ENCODE results near the gene NMT1.

NMT1 gene

DNA sequence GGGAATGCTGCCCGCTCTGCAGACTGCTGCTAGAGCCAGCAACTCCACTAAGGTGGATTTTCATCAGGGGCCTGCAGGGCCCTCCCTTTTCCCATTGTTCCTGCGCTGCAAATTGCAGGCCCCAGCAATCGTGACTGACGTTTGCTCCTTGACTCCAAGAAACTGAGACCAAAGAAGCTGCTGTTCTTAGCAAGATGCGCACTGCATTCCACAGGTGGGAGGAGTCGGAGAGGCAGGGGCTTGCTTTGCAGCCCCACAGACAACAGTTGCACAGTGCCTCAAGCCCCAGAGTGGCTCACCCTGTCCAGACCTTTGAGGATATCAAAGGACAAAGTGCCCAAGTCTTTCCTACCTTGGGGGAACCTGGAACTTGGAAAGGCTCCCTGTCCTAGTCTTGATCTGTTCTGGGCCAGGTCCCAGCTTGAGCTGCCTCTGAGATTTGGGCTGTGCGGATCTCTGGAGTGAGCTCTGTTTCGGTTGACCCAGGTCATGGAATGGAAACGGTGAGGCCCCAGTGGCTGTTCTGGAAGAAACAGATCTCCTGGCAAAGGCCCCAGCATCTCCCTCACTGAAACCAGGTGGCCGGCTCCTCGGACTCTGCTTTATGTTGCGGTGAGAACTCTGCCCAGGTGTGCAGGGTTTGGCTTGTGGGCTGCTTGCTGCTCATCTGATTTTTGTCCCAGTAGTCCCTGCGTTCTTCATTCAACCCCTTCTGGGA is 46.3 kb downstream of the NMT1 start:
- TF ChIP-seq, protein P1, sequence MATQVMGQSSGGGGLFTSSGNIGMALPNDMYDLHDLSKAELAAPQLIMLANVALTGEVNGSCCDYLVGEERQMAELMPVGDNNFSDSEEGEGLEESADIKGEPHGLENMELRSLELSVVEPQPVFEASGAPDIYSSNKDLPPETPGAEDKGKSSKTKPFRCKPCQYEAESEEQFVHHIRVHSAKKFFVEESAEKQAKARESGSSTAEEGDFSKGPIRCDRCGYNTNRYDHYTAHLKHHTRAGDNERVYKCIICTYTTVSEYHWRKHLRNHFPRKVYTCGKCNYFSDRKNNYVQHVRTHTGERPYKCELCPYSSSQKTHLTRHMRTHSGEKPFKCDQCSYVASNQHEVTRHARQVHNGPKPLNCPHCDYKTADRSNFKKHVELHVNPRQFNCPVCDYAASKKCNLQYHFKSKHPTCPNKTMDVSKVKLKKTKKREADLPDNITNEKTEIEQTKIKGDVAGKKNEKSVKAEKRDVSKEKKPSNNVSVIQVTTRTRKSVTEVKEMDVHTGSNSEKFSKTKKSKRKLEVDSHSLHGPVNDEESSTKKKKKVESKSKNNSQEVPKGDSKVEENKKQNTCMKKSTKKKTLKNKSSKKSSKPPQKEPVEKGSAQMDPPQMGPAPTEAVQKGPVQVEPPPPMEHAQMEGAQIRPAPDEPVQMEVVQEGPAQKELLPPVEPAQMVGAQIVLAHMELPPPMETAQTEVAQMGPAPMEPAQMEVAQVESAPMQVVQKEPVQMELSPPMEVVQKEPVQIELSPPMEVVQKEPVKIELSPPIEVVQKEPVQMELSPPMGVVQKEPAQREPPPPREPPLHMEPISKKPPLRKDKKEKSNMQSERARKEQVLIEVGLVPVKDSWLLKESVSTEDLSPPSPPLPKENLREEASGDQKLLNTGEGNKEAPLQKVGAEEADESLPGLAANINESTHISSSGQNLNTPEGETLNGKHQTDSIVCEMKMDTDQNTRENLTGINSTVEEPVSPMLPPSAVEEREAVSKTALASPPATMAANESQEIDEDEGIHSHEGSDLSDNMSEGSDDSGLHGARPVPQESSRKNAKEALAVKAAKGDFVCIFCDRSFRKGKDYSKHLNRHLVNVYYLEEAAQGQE (IDR thresholded peaks at IDR 0.05; ENCODE audit: insufficient read depth in 1 of 2, low read depth in 2 of 2, low read length in 2 of 2): no peak

DNA sequence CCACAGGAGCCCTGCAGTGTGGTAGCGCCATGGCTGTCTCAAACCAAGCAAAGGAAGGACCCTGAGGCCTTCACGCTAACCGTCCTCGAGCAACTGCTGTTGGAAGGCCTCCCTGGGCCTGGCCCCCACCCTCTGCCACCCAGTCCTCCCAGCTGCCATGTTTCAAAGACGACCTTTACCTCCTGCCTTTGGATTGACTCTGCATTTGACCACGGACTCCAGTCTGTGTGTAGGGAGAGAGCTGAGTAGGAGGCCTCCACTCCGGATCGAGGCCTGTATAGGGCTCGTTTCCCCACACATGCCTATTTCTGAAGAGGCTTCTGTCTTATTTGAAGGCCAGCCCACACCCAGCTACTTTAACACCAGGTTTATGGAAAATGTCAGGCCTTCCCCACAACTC is 46.9 kb downstream of the NMT1 start:
- no peak for TF ChIP-seq FOXP2 (optimal IDR thresholded peaks at IDR 0.05; ENCODE audit: borderline replicate concordance, extremely low read depth, extremely low read length, insufficient read depth)
- TF ChIP-seq SIN3A (IDR thresholded peaks at IDR 0.05; ENCODE audit: borderline replicate concordance, insufficient read depth, low read length): no peak
- no peak for TF ChIP-seq POLR2AphosphoS5 (IDR thresholded peaks at IDR 0.05; ENCODE audit: low read depth, low read length)
- no peak for TF ChIP-seq TAF1 (IDR thresholded peaks at IDR 0.05; ENCODE audit: borderline replicate concordance, insufficient read depth, low read length)
- TF ChIP-seq, protein P1 (IDR thresholded peaks at IDR 0.05; ENCODE audit: insufficient read depth in 1 of 2, low read depth in 2 of 2, low read length in 2 of 2): no peak

DNA sequence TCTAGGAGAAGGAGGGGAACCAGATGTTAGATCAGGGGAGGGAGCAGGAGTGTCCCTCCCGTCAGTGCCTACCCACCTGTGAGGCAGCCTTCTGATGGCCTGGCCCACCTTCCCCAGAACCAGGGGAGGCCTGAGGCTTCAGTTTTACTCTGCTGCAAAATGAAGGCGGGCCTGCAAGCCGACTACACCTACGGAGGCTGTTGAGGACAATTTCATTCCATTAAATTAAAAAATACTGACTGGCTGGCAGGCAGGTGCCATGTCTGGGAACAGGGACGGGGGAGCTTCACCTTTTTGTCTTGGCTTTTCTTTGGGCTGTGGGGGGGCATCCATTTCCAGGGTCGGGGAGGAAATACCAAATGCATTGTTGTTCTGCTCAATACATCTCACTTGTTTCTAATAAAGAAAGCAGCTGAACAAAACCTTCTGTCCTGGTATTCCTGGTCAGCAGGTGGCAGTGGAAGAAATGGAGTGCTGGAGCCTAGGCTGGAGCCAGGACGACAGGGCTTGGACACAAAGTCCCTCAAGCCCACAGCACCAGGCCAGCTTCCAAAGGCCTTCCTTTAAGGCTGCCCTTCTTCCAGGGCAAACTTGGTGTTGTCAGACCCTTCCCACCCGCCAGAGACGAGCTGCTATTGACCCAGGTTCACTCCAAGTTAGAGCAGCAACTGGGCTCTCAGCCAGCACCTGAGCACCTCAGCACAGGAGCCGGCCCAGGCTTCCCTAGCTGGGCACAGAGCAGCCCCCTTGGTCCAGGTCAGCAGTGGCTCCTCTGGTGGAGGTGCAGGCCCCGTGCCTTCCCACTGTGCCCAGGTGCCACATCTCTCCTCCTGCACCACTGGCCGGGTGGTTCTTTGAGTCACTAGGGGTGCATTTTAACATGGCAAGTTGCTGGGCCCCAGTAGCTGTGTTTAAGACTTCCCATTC is 47.7 kb downstream of the NMT1 start:
- no peak for TF ChIP-seq TAF1 (IDR thresholded peaks at IDR 0.05; ENCODE audit: borderline replicate concordance, insufficient read depth, low read length)
- no peak for TF ChIP-seq POLR2AphosphoS5 (IDR thresholded peaks at IDR 0.05; ENCODE audit: low read depth, low read length)
- TF ChIP-seq FOXP2 (optimal IDR thresholded peaks at IDR 0.05; ENCODE audit: borderline replicate concordance, extremely low read depth, extremely low read length, insufficient read depth): no peak

DNA sequence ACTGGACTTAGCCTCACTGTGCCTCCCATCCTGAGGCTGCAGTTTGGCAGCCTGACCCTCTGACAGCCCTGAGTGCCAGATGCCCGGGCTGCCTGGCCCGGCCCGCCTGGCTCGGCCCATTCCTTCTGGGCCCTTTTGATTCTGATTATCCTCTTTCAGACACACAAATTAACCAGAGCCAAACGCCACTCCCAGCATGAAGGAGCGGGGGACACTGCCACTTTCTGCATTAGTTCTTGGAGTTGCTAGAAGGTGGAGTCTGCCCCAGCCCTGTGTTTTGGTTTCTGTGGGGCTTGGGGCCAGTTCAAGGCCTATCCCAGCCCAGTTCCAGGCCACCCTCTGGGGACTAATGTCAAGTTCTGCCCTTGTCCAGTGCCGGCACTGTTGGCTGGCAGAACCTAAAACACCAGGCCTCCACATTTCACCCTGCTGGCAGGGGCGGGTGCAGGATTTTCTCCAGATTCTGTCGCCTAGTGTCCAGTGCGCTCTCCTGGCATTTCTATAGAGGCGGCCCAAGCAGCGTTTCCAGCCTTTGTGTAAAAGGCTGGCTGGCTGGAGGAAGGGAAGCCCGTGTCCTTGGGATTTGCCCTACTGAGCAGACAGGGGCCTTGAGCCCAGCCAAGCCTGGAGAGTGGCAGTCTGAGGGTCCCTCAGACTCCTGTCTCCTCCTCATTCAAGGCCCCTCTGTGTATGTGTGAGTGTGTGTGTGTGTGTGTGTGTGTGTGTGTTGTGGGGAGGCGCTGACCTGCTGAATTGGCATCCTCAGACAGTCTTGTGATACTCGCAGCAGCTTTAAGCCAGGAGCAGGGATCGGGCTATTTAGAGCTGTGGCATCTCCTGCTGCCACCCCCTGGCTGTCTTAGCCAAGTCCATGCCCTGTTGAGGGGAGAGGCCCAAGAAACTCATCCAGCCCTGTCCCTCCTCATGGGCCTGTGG is 49.8 kb downstream of the NMT1 start:
- TF ChIP-seq TAF1 (IDR thresholded peaks at IDR 0.05; ENCODE audit: borderline replicate concordance, insufficient read depth, low read length): no peak
- no peak for TF ChIP-seq FOXP2 (optimal IDR thresholded peaks at IDR 0.05; ENCODE audit: borderline replicate concordance, extremely low read depth, extremely low read length, insufficient read depth)
- no peak for TF ChIP-seq POLR2AphosphoS5 (IDR thresholded peaks at IDR 0.05; ENCODE audit: low read depth, low read length)
- no peak for TF ChIP-seq SIN3A (IDR thresholded peaks at IDR 0.05; ENCODE audit: borderline replicate concordance, insufficient read depth, low read length)
- TF ChIP-seq, protein P1 (IDR thresholded peaks at IDR 0.05; ENCODE audit: insufficient read depth in 1 of 2, low read depth in 2 of 2, low read length in 2 of 2): no peak

DNA sequence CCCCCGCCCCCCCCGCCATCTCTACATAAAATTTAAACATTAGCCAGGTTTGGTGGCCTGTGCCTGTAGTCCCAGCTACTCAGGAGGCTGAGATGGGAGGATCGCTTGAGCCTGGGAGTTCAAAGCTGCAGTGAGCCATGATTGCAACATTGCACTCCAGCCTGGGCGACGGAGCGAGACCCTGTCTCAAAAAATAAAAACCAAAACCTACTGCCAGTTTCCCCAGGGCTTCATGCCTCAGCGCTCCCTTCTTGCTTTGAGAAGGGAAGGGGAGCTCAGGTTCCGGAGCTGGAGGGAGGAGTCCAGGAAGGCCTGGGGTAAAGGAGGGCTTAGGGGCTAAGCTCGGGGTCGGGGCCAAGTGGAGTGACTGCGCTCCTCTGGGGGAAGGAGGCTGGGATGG is 50.7 kb downstream of the NMT1 start:
- TF ChIP-seq POLR2AphosphoS5 (IDR thresholded peaks at IDR 0.05; ENCODE audit: low read depth, low read length): no peak
- no peak for TF ChIP-seq FOXP2 (optimal IDR thresholded peaks at IDR 0.05; ENCODE audit: borderline replicate concordance, extremely low read depth, extremely low read length, insufficient read depth)
- TF ChIP-seq TAF1 (IDR thresholded peaks at IDR 0.05; ENCODE audit: borderline replicate concordance, insufficient read depth, low read length): no peak
- TF ChIP-seq, protein P1 (IDR thresholded peaks at IDR 0.05; ENCODE audit: insufficient read depth in 1 of 2, low read depth in 2 of 2, low read length in 2 of 2): no peak
- TF ChIP-seq SIN3A (IDR thresholded peaks at IDR 0.05; ENCODE audit: borderline replicate concordance, insufficient read depth, low read length): no peak
